ENCODE measurements around the gene EMP3. TPM values are rescaled to one million over a fixed set of nuclear protein-coding genes. Genes with fewer than 3 reads are reported as not detected.
A peak's percentile ranks its signal among the peaks of the same experiment; 100 is the strongest.

The EMP3 gene
- total RNA-seq, 3 donors from 2014 or later: 18.4 to 71.4 (median 24.1) TPM

GRCh38 chr19:48332662-48333466 lies 7.5 kb downstream of the EMP3 start:
- H3K4me3 ChIP-seq: peak overlapping the region; percentile 33 to 68 (median 55)
- peak; percentile 89 to 96 for DNase-seq (ENCODE audit: low spot score in 2 of 2)
- no peaks in the 10 kb centered on the region for H3K9me3 ChIP-seq
- H3K27ac ChIP-seq: peak overlapping the region; percentile 88 to 94
- intact Hi-C loops (cut with DNase I; ENCODE audit: low total_unique reads): no loop called here
- peaks cover 0 to 3% of the 10 kb centered on the region in 2 donors for H3K4me1 ChIP-seq
- H3K36me3 ChIP-seq: no peaks in the 10 kb centered on the region
- H3K27me3 ChIP-seq: no peaks in the 10 kb centered on the region
- TF ChIP-seq POLR2A (IDR thresholded peaks at IDR 0.05) (no peak), POLR2AphosphoS5 (IDR thresholded peaks at IDR 0.05) (peak; percentile 18 to 42 (median 31))

GRCh38 chr19:48333467-48334384 lies 8.4 kb downstream of the EMP3 start:
- H3K9me3 ChIP-seq: no peaks in the 10 kb centered on the region
- peak overlapping the region; percentile 88 to 94 for H3K27ac ChIP-seq
- intact Hi-C loops (cut with DNase I; ENCODE audit: low total_unique reads): no loop called here
- no peaks in the 10 kb centered on the region for H3K27me3 ChIP-seq
- peaks cover 0 to 3% of the 10 kb centered on the region in 2 donors for H3K4me1 ChIP-seq
- peak; percentile 86 to 87 for DNase-seq (ENCODE audit: low spot score in 2 of 2)
- peak overlapping the region; percentile 36 to 68 (median 55) for H3K4me3 ChIP-seq
- H3K36me3 ChIP-seq: no peaks in the 10 kb centered on the region
- TF ChIP-seq CTCF (IDR thresholded peaks at IDR 0.05) (peak in 2 of 3 donors; percentile 50 to 74), POLR2A (IDR thresholded peaks at IDR 0.05) (no peak), POLR2AphosphoS5 (IDR thresholded peaks at IDR 0.05) (peak in 2 of 3 donors; percentile 22 to 33)

- intact Hi-C loops (cut with DNase I; ENCODE audit: low total_unique reads): no loop called here
- no peaks in the 10 kb centered on the region for H3K27me3 ChIP-seq
- H3K27ac ChIP-seq: no peak overlapping the region
- H3K36me3 ChIP-seq: no peaks in the 10 kb centered on the region
- no peak for DNase-seq (ENCODE audit: low spot score in 2 of 2)
- no peaks in the 10 kb centered on the region for H3K9me3 ChIP-seq
- H3K4me1 ChIP-seq: no peaks in the 10 kb centered on the region
- H3K4me3 ChIP-seq: no peak overlapping the region
- TF ChIP-seq POLR2A (IDR thresholded peaks at IDR 0.05) (no peak), CTCF (IDR thresholded peaks at IDR 0.05) (no peak)
These were observed 13.0 kb downstream of the EMP3 start for GRCh38 chr19:48338253-48338755.

GRCh38 chr19:48338802-48339503 lies 13.6 kb downstream of the EMP3 start:
- no peaks in the 10 kb centered on the region for H3K4me1 ChIP-seq
- DNase-seq (ENCODE audit: low spot score in 2 of 2): no peak
- H3K4me3 ChIP-seq: no peak overlapping the region
- H3K36me3 ChIP-seq: no peaks in the 10 kb centered on the region
- no peaks in the 10 kb centered on the region for H3K9me3 ChIP-seq
- TF ChIP-seq CTCF (IDR thresholded peaks at IDR 0.05) (no peak), POLR2A (IDR thresholded peaks at IDR 0.05) (no peak), POLR2AphosphoS5 (IDR thresholded peaks at IDR 0.05) (no peak)
- no peak overlapping the region for H3K27ac ChIP-seq
- intact Hi-C loops (cut with DNase I; ENCODE audit: low total_unique reads): no loop called here
- no peaks in the 10 kb centered on the region for H3K27me3 ChIP-seq

GRCh38 chr19:48340995-48341394 lies 15.6 kb downstream of the EMP3 start:
- Histone ChIP-seq H3K27me3 (no peaks in the 10 kb centered on the region), H3K36me3 (no peaks in the 10 kb centered on the region), H3K9me3 (no peaks in the 10 kb centered on the region), H3K4me3 (no peak overlapping the region), H3K4me1 (no peaks in the 10 kb centered on the region), H3K27ac (no peak overlapping the region)
- no peak for DNase-seq (ENCODE audit: low spot score in 2 of 2)
- TF ChIP-seq POLR2A (IDR thresholded peaks at IDR 0.05): no peak
- no peak for TF ChIP-seq POLR2AphosphoS5 (IDR thresholded peaks at IDR 0.05)
- no peak for TF ChIP-seq CTCF (IDR thresholded peaks at IDR 0.05)
- intact Hi-C loops (cut with DNase I; ENCODE audit: low total_unique reads): no loop called here

All from breast epithelium (tissue), 4 donors.